Activated T-cell treated with anti-CD3 and anti-CD28 coated beads for 24 hours (primary cell): ENCODE data around the gene FMNL2.

Source experiments
- DNase-seq: peaks from one replicate; pipeline ENCODE4 v3.0.0-alpha.2; 2020; ENCODE audit warnings: low read depth

FMNL2 gene

DNA sequence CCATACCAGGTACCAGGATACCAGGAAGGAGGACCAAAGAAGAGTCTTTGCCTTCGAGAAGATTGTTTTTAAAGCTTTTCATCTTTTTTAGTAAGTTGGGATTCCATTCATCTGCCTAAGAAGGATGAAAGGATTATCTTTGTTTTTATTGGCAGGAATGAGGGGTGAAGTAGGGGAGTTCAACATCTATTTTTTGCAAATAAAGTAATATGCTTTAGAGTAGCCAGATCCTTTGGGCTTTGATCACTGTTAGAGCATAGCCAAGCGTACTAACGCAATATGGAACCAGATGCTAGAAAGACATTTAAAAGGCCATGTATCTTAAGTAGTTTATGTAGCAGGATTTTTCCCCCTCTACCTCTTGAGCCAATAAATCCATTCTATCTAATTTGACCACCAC lies 249.3 kb downstream of the FMNL2 start:
- DNase-seq, result no peak

DNA sequence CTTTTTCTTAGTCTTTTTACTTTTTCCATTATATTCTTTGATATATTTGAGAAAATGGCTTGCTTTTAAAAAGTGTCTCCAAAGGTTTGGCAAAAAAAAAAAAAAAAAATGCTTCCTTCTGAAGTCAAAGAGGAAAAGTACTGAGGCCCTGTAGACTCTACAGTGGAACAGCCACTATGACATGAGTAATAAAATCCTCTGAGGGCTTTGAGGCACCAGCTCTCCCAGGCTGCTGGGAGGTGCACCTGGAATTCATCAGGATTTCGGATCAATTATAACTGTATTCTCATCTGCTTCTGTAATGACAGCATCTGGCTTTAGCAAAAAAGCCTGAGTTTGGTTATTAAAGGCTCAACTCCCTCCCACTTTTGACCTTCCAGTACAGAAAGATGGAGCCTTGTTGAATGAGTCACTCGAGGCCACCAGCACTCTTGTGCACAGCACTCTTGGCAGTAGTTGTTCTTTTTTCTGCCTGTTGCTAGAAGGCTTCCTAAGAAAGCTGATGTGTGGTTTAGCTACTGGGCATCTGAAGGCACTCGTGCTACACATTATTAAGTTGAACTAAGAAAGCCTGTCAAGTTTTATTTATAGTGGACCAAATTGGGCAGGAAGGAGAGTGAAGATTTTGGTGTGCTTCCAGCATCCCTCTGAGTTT lies 251.0 kb downstream of the FMNL2 start:
- no peak for DNase-seq

DNA sequence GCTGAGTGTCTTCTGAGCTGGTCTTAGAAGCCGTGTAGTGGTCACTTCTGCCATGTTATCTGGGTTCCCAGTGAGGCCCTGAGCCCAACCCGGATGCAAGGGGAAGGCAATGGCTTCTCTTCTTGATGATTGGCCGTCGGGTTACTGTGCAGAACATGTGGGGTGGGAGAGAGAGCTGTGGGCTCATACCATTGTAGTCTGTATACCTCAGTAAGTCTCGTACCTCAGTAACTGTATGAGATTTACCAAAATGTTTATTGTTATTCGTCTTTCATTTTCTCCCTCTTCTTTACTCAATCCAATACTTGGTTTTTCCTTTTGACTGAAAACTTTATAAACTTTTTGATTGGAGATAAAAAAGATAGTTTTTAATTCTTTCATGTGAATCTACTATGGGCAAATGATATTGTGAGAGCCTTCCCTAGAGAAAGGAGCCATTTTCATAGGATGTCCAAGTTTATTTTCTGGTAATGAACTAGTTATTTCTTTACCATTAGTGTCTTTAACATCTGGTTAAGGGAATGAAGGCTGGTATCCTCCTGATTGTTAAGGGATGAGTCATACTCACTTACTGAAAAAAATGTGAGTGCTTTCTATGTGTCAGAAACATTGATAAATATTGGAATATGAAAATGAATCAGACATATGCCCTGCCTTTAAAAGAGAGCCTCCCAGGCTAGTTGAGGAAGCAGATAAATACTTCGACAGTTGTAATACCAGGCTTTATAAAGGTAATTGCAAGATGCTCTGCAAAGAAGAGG lies 252.4 kb downstream of the FMNL2 start:
- DNase-seq, result no peak

DNA sequence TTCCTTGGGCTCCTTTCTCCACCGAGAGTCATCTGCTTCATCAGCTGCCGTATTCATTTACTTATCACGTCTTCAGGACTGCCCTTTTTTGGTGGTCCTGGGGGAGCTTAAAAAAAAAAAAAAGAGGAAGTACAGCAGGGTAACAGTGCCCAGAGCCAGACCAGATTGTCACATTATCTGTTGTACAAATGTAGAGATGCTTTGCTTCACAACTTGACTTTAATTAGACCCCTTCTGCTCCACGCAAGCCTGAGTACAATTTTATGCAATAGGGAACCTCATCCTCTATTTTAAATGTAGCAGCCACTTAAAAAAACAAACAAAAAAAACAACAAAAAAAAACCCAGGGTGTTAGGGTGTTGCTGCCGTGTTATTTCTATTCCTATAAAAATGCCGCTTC lies 254.0 kb downstream of the FMNL2 start:
- DNase-seq, result no peak

DNA sequence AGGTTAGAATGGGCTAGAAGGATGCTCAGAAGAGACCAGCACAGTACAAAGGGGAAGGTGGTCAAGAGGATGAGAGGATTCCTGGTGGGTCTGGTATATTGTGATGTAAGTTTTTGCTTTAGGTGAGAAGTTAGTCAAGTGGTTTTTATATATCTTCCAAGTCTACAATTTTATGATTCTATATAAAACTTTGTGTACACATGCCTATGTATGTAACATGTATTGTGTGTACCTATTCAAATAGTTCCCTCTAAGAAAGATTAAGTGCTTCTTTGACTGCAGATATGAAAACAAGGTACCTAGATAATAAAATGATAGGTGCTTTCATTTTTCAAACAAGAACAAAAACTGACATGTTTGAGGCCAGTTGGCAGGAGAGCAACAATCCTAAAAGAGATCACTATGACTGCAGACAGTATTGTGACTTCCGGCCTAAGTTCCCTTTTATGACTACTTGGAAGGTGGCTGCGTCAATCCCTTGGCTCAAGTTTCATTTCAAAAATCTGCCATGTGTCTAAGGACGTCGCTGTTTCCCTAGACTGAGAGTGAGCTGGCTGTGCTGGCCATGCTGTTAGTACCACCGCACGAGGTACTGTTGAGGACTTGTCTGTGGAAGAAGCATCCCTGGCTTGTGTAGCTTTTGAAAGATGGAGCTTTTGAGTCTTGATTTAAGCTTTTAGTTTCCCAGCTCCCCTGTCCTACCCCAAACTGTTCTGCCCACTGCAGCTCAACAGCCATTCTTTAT lies 259.2 kb downstream of the FMNL2 start:
- no peak for DNase-seq

DNA sequence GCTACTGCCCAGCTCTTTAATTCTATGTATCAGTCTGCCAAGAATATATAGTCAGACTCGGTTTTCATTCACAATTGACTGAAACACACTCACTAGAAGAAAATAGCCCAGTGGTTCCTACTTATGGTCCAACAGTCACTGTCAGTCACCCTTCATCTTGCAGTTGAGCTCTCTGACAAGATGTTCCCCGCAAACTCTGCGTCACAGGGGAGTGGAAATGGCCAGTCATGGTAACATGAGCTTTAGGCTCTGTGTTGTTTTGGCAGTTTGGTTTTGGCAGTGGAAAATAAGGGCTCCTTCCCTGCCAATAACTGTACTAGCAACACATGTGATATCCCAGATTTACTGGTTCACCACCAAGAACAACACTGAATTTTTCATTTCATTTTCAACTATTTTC lies 259.8 kb downstream of the FMNL2 start:
- DNase-seq, result no peak

DNA sequence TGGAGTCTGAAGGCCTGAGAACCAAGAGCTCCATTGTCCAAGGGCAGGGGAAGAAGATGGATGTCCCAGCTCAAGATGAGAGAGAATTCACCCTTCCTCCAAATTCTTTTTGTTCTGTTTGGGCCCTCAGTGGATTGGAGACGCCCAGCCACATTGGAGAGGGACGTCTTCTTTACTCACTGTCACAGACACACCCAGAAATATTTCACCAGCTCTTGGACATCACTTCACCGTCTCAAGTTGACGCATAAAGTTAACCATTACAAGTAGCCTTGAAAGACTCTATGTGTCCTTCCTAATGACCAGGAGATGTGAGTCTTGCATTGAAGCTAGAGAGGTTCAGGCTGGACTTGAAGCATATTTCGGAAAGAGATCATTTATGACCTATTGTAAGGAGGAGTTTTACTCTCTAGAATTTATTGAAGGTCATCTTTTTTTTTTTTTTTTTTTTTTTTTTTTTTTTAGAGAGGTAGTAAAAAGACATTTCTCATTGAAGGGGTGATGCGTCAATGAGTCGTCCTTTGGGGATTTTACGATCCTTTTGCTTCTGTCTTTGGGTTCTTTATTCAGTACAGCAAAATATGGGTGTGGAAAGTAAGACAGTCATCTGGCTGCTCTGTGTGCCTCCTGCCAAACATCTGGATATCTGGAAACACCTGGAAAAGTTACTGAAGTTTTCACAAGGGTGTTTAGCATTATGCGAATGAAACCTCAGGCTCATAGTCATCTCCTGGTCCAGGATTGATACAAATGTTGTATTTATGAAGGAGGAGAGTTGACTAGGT lies 264.2 kb downstream of the FMNL2 start:
- DNase-seq, result no peak

DNA sequence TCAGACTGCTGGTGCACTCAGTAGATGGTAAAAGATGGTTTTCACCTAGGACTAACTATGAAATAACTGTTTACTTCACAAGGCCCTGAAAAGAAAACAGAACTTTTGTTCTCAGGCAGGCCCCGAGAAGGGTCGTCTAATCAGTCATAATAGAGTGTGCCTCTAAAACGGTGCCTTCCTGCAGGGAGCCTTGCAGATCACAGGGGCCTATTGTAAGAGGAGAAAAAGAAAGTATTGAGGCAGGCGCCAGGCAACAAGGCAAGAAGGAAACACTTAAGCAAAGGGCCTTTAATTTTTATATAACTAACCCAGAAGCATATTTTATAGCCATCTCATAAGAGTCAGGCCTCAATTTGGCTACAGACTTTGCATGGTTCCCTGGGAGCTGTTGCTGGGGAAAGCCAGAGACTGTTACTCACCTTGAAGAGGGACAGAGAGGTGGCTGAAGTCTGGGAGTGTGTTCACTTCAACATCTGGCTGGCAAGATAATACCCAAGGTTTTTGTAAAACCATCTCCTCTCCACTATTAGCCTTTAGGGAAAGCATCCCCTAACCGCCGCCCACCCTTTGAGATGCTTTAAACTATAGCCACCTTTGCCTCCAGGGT lies 265.2 kb downstream of the FMNL2 start:
- no peak for DNase-seq

DNA sequence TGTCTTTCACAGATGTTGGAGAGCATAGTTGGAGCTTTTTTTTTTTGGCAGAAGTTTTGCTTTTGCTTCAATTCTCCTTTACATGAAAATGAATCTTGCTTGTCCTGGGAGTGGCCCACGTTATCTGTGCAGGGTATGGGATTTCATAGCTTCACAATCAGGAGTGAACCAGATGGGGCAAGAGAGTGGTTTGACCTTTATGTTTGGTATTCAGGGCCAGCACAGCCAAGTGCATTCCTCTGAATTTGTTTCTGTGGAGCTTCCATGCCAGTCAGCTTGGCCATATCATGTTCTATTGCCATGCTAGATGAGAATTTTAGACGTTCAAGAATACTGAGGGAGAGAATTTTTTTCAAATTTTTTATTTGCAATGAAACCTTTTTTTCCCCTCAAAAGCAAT lies 265.7 kb downstream of the FMNL2 start:
- no peak for DNase-seq

DNA sequence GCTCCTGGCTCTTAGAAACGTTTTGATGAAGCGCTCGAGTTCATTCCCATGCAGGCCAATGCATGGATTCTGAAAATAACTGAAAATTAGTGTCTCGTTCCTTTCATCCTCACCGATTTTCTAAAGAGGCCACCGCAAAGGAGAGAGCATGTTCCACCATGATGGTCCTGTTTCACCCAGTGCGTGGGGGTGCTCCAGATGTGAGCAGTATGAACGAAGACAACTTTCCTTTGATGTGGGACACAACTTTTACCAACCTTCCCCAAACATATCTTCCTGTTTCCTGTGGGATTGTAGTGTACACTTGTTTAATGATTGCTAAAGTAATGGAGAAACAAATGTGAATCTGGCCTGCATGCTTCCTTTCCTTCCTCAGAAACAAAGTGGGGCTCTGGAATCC lies 267.8 kb downstream of the FMNL2 start:
- DNase-seq, result no peak

DNA sequence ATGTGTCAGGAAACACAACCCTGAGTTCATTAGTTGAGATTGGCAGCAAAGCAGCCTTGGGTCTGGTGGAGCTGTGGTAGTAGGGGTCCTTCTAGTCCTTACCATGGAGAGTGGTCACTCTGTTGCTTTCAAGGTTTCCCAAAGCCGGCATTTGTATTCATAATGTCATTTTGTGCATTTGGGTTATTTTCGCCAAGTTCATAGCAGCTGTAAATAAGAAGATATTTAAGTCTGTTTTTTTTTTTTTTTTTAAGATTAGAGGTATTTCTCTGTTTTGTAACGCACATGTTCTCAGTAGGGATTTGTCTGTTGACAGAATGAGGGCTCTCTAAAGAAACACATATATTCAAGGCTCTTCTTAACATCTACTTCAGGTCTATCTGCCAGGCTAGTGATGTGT lies 268.2 kb downstream of the FMNL2 start:
- no peak for DNase-seq

DNA sequence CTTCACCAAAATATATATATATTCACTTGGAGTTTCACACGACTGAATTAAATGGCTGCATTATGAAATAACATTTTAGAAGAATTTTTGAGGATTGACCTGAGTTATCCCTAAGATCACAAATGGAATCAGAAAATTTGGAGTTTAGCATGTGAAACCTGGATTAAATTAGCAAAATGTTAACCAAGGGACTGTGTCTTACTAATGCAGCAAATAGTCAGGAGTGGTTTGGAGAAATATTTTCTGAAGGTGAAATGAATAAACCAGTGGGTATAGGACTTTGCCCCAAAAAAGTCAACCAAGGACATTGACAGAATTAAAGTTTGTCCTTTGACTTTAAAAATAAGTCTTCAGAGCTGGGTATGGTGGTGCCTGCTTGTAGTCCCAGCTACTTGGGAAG lies 271.1 kb downstream of the FMNL2 start:
- DNase-seq, result no peak

DNA sequence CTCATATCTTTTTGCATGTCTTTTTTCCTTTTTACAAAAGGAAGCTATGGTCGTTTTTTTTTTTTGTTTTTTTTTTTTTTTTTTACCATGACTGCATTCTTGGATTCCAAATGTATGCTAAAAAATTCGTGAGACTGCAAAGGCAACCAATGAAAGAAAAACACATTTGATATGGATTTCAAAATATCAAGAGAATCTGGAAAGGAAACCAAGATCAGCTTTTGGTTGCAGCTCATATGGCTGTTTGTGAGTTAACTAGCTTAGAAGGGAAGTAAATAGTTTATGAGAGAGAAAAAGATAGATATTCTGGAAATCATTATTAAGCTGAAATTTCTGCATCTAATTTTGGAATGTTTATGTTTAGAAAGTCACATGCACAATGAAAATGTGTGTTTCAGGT lies 272.0 kb downstream of the FMNL2 start:
- no peak for DNase-seq

DNA sequence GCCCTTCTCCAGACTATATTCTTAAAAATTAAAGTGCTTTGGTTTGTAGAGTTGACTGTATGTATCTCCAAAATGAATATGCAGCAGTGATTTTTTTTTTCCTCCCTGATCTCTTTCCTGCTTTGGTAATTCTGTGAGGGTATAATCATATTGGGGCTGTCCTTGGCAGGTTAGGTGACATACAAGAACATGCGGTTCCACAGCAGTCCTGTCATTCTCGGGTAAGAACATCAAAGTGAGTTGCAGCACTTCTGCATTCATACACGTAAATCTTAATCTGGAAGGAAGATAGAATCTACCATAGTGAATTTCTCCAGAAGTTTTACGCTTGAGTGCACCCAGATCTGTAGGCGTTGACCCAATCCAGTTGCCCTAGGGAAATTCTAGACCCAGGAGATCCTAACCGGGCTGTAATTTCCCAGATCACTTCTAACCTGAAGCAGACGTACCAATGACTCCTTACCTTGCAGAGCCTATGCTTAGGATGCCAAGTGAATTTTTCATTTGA lies 272.9 kb downstream of the FMNL2 start:
- DNase-seq, result no peak

DNA sequence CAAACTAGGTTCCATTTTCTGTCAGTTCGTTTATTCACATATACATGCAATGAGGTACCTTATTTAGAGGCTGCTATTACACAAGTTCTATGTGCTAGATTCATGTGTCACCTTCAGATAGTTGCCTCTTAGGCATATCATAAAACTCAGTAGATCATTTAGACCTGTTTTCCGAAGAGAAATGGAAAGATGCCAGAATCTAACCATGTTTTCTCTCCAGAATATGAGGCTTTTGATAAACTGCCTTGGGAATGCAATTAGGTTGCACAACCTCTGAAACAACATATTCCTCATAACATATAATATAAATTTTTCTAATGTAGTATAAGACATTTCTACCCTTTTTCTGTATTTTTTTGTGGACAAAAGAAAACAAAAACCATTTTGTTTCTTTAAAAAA lies 274.2 kb downstream of the FMNL2 start:
- DNase-seq, result no peak

DNA sequence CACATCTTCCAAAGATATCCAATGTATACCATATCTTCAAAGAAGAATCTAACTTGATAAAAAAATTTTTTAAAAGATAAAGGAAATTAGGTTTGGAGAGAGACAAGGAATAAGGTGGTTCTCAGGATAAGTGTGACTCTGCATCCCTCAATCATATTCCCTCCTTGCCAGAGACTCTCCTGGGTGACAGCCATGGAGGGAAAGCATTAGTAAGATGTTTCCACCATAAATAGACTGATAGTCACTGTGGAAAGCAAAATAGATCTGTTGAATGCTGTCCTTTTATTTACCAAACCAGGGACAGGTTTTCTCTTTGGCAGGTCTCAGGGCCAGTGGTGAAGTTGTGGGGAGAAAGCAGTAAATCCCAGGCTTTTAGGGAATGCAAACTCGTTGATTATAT lies 274.7 kb downstream of the FMNL2 start:
- DNase-seq, result no peak

DNA sequence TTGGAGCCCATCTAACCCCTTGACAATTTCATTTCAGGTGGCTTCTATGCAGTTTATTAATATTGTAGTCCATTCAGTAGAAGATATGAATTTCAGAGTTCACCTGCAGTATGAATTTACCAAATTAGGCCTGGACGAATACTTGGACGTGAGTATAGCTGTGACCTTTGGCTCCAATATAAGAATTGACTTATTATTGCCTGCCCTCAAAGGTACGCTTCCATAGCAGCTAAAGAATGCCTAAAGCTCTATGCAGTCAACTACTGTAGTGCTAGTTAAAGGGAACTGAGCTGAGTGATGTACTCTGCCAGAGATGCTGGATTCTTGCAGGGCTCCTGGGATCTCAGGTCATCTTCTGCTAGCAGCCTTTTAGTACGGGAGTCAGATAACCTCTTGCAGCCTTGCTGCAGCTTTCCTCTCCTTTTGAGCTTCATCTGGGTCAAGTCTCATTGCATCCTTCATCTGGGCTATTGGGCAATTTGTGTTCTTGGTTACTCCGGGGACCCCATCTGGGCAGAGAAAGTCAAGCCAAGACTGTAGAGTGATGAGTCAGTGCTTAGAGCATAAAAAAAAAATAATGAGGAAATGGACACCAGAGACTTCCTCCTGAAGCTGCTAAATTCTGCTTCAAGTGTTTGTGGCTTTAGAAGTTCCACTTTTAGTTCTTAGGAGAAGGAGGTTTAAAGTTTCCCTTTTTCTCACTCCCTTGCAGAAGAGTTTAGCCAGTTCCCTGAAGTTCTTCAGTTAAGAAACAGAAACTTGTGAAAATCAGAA lies 276.7 kb downstream of the FMNL2 start:
- DNase-seq, result no peak

DNA sequence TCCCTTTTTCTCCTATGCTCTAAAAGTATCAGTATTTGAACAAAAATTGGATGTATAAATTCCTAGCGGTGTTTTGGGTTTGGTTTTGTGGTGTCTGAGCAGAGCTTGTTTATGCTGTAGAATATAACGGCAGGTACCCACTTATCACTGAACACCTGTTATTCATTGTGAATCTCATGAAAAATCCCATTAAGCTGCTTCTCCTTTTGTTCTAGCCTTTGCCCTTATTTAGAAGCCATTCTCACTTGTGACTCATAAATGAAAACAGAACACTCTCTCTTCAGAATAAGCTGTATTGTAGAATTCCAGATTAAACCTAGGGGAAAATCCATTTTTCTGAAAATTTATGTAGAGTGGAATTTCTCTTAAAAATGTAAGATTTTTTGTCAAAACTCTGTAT lies 278.3 kb downstream of the FMNL2 start:
- DNase-seq, result no peak

DNA sequence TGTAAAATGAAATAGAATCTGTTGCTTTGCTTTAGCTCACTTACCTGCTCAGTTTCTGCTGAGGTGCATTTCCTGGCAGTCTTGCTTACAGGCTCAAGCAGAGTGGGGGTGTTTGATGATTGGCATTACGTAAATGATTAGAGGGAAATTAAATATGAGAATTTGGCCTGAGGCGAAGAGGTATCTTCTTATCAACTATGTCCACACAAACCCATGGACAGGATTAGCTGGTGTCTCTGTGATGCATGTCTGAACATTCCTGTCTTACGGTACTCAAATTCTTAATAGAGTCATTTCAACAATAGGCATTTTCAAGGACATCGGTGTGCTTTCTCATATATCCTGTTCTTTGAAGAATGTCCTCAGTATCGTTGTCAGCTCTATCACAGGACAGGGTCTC lies 280.2 kb downstream of the FMNL2 start:
- no peak for DNase-seq

DNA sequence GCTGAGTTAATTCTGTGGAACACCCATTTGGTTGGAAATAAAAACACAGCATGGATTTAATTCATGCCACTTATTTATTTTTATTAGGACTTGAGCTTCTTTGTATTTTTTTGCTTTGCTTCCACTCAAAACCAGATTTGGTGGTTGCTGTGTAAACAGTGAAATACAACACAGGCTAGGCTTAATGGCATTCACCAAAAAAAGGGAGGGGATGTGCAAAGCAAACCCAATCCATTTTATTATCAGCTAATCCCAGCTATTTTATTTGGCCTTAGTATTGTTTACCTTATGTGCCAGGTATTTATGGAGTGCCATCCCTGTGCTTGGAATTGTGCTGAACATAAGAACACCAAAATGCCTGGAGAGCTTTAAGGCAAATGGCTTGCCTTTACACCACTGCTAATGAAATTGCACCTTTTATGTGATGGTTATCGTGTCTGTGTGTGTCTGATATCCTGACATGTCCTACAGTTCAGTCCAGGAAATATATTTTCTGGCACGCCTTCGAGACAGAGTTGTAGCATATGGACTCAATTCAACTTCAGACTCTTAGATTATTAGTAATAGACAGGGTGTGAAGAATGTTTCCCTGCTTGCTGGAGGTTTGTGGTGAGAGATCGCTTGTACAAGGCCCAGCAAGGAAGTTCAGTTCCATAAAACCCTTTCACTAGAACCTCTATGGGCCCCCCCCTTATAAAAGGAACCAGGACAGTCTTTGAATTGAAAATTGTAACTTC lies 282.6 kb downstream of the FMNL2 start:
- DNase-seq, result no peak
